NCI-H2081 (cell line): ENCODE measurements around the gene MAMSTR.
"Not testable (repeated sequence)": the region's sequence is repeated elsewhere in the genome, so short reads cannot be mapped to it uniquely, and the experiment has no call there.

Experiments
- DNase-seq, 2 experiments: peaks; one replicate each; lab custom pipeline; 2025; lab: John Stamatoyannopoulos, UW

The MAMSTR gene

GRCh38 chr19:48686088-48686487 lies 33.4 kb downstream of the MAMSTR start:
- DNase-seq = no peak

- no peak for DNase-seq
Measured at GRCh38 chr19:48685583-48685982, 33.9 kb downstream of the MAMSTR start.

- DNase-seq = no peak
Measured at GRCh38 chr19:48683349-48683748, 36.2 kb downstream of the MAMSTR start.

DNA sequence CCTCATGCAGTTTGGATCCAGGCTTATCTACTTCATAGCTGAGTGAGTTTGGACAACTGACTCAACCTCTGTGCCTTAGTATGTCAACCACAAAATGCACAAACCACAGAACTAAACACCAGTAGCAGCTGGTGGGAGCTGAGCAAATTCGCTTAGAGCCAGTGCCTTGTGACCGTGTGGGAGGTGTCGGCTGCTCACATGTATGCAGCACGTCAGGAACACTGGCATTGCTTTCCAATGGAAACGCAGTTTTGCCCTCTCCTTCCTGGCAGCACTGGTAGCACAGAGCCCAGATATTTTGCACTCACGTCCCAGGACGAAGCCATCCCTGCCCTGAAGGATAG lies 38.4 kb downstream of the MAMSTR start:
- DNase-seq = no peak

DNA sequence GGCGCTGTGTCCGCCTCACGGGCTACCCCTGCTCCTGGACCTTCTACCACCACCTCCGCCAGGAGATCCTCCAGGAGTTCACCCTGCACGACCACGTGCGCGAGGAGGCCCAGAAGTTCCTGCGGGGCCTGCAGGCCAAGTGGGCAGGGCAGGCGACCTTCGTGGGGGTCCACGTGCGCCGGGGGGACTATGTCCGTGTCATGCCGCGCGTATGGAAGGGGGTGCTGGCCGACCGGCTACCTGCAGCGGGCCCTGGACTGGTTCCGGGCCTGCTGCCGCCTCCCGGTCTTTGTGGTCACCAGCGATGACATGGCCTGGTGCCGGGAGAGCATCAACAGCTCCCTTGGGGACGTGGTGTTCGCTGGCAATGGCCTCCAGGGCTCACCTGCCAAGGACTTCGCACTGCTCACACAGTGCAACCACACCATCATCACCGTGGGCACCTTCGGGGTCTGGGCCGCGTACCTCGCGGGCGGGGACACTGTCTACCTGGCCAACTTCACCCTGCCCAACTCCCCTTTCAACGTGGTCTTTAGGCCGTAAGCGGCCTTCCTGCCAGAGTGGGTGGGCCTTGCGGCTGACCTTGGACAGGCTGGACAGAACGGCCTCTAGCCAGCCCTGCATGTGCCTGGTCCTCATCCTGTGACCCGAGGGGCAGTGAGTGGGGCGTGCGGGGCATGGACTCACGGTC lies 38.9 kb downstream of the MAMSTR start:
- DNase-seq = no peak

DNA sequence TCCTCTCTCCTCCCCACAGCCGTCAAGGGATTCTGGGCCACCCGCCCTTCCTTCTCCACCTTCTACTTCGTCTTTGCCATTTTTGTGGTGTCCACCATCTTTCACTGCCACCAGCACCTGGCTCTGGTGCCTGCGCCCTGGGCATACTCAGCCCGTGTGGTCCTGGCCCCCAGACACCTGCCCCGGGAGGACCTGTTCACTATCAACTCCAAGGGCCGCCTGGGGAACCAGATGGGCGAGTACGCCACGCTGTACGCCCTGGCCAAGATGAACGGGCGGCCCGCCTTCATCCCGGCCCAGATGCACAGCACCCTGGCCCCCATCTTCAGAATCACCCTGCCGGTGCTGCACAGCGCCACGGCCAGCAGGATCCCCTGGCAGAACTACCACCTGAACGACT lies 39.5 kb downstream of the MAMSTR start:
- not testable (repeated sequence) for DNase-seq

DNA sequence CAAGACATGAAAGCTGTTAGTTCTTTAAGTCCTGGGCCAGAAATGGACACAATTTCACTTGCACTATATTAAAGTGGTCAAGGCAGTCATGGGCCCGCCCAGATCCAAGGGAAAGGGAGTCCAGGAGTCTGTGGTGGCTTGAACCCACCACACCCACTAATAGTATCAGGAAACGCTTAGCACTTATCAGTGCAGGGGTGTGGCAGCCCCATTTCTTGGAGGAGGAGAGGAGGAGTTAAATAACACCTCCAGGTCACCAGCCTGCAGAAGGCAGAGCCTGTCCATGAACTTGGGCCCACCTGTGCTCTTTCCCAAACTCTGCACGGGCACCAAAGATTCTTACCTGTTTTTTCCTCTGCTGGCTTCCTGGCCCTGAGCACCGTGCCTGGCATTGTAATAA lies 41.3 kb downstream of the MAMSTR start:
- DNase-seq = no peak

GRCh38 chr19:48676887-48677286 lies 42.6 kb downstream of the MAMSTR start:
- DNase-seq = peak in 1 of 2 experiments; percentile 21

DNA sequence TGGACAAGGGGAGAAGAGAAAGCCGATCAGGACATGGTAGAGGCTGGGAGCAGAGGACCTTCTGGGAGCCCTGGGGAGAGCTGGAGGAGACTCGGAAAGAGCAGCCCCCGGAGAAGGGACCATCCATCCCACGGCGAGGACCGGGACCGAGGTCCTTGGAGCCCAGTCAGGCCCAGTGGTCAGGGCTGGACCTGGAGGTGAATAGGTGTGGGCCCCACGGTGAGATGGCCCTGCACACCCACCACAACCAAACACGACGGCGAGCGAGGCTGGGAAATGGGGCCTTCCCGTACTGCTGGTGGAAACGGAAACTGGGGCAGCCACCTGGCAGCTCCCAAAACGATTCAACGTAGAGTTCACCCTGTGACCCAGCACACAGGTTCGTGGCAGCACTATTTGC lies 43.0 kb downstream of the MAMSTR start:
- no peak for DNase-seq

GRCh38 chr19:48674921-48675824 lies 44.4 kb downstream of the MAMSTR start:
- peak; percentile 73 to 83 for DNase-seq

DNA sequence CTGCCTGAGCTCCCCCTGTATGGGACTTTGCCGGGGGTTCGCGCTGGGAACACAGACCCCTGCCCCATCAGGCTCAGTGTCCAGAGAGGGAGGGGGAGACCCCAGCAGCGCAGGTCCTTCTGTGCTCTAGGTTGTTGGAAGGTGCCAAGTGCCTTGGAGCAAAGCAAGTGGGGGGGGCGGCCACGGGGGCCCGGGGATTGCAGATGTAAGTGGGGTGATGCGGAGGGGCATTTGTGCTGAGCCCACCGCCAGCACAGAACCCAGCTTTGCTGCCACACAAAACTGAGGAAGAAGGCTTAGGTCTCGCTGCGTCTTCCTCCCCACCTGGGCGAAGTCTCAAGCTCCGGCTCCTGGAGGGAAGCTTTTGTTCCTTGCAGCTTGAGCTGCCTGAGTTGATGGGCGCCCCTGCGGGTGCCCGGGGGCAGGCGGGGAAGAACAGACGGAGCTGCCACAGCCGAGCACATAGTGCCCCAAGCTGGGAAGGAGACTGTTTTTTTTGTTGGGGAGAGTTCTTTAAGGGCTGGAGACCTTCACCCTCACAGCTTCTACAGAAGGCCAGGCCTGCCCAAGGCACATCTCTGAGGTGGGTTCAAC lies 45.2 kb downstream of the MAMSTR start:
- DNase-seq = no peak

DNA sequence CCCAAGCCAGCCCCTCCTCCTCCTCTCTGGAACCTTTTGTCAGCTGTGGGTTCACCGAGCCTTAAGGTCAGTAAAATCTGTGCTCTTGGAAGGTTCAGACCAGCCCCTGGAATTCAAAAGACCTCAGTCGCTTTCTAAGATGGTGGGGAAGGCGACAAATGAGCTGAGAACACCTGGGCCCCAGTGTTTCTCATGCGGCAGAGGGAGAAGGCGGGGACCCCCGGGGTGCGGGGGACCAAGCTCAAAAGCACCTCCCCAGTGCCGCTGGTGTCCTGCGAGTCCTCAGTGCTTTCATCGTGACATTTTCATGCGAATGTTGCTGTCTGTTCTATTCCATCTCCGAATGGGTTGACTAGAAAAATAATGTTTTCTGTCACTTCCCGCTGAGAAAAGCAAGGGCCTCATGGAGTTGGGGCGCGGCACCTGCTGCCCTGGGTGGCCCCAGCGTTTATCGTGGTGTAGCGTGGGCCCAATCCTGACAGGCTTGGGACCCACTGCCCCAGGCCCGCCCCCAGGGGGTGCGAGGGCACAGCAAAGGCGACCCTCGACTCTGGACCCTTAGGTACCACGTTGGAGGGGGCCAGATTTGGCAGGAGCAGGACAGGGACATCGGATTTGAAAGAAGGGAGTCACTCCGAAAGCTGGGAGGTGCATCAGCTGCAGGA lies 46.0 kb downstream of the MAMSTR start:
- DNase-seq = no peak

- no peak for DNase-seq
Measured at GRCh38 chr19:48672994-48673393, 46.5 kb downstream of the MAMSTR start, which contains the start of gene NTN5. TSS of gene NTN5 (minus strand) at chr19:48673017. CDS start at chr19:48670986, 2,031 bp downstream.

GRCh38 chr19:48671446-48671995 lies 48.0 kb downstream of the MAMSTR start:
- no peak for DNase-seq

- no peak for DNase-seq
Measured at GRCh38 chr19:48670699-48671445, 48.7 kb downstream of the MAMSTR start.

- no peak for DNase-seq
Measured at GRCh38 chr19:48669903-48670668, 49.4 kb downstream of the MAMSTR start.

DNA sequence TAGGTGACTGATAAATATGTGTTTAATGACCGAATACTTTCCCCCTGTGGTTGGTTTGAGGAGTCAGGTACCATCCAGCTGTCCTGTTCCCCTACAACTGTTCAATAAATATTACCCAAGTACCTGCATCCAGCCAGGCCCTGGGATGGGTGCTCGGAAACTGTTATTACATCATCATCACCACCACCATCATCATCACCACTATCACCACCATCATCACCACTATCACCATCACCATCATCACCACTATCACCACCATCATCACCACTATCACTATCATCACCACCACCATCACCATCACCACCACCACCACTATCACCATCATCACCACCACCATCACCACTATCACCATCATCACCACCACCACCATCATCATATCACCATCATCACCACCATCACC lies 50.8 kb downstream of the MAMSTR start:
- DNase-seq = no peak

- no peak for DNase-seq
Measured at GRCh38 chr19:48668332-48668731, 51.2 kb downstream of the MAMSTR start.

GRCh38 chr19:48665786-48666185 lies 53.7 kb downstream of the MAMSTR start:
- no peak for DNase-seq

DNA sequence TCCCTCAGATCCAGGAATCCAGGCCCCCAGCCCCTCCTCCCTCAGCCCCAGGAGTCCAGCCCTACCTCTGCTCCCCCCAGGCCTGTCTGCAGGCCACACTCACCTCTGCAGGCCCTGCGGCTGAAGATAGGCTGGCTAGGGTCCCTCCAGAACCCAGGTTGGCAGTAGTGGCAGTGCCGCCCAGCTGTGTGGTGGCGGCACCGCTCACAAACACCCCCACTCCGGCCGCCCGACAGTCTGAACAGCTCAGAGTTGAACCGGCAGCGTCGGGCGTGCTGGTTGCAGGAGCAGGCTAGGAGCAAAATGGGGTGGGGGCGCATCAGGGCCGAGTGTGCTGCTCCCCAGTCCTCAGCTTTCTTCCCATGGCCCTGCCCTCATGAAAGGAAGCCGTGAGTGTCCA lies 55.0 kb downstream of the MAMSTR start:
- no peak for DNase-seq

- no peak for DNase-seq
Measured at GRCh38 chr19:48663667-48664066, 55.9 kb downstream of the MAMSTR start.
